Activated CD4-positive, alpha-beta memory T cell treated with anti-CD3 and anti-CD28 coated beads, Interleukin-2, amount 10 ng/mL, durations not matched to agents 7 days and 5 days (primary cell): ENCODE results near the gene PDE7B. TPM values are rescaled to one million over a fixed set of nuclear protein-coding genes. Genes with fewer than 3 reads are reported as not detected.

Experiments used
- CTCF ChIA-PET: fragments of 350-600 bp; sonication (Branson Sonifier 250); formaldehyde crosslinking; loops from one replicate; lab custom pipeline; 2021; ENCODE audit warnings: antibody characterized with exemption, inconsistent platforms; lab: Charles Lee
- POLR2A ChIA-PET: fragments of 350-600 bp; sonication (Branson Sonifier 250); formaldehyde crosslinking; loops from one replicate; lab custom pipeline; 2021; ENCODE audit warnings: antibody characterized with exemption; lab: Charles Lee
- DNase-seq: peaks from one replicate; pipeline ENCODE4 v3.0.0-alpha.2; 2020
- H3K27ac Mint-ChIP-seq: one replicate; pipeline ENCODE4 v1.8.0; 2021; ENCODE audit warnings: mild to moderate bottlenecking, mixed read lengths
- H3K27me3 Mint-ChIP-seq: one replicate; pipeline ENCODE4 v1.8.0; 2021; ENCODE audit warnings: mixed read lengths
- H3K36me3 Mint-ChIP-seq: one replicate; pipeline ENCODE4 v1.8.0; 2021; ENCODE audit warnings: low read depth, mixed read lengths
- H3K4me1 Mint-ChIP-seq: one replicate; pipeline ENCODE4 v1.8.0; 2021; ENCODE audit warnings: mixed read lengths
- H3K4me3 Mint-ChIP-seq: one replicate; pipeline ENCODE4 v1.8.0; 2021; ENCODE audit warnings: mild to moderate bottlenecking, mixed read lengths
- H3K9me3 Mint-ChIP-seq: one replicate; pipeline ENCODE4 v1.8.0; 2021; ENCODE audit warnings: mixed read lengths
- total RNA-seq, 2 experiments: library from RNA; stranded (reverse); gene quantifications; one replicate each; pipeline ENCODE4 v1.2.3, GENCODE V29; 2021

Gene PDE7B
- total RNA-seq, 2 experiments from 2014 or later = 0.68 to 0.95 TPM

- H3K27ac Mint-ChIP-seq = no peak overlapping the region
- no peaks in the 10 kb centered on the region for H3K36me3 Mint-ChIP-seq
- no peaks in the 10 kb centered on the region for H3K27me3 Mint-ChIP-seq
- no peaks in the 10 kb centered on the region for H3K4me1 Mint-ChIP-seq
- POLR2A ChIA-PET = no interaction called here
- H3K4me3 Mint-ChIP-seq = no peak overlapping the region
- no peaks in the 10 kb centered on the region for H3K9me3 Mint-ChIP-seq
- DNase-seq = no peak
- CTCF ChIA-PET = no interaction called here
These were observed 81.2 kb downstream of the PDE7B start for GRCh38 chr6:135932651-135933050.

- Mint-ChIP-seq H3K4me3 (no peak overlapping the region), H3K27me3 (no peaks in the 10 kb centered on the region), H3K36me3 (no peaks in the 10 kb centered on the region), H3K27ac (no peak overlapping the region), H3K9me3 (no peaks in the 10 kb centered on the region), H3K4me1 (no peaks in the 10 kb centered on the region)
- POLR2A ChIA-PET = no interaction called here
- CTCF ChIA-PET = interaction anchor here (1.2 kb wide), 1 partner anchor 26 kb away, joined by 5 read pairs; no protein-coding TSS in a partner anchor
- DNase-seq = no peak
These were observed 84.6 kb downstream of the PDE7B start for GRCh38 chr6:135935941-135936601.

GRCh38 chr6:135936606-135937005, 85.1 kb downstream of the PDE7B start:
- CTCF ChIA-PET = interaction anchor here (1.2 kb wide), 1 partner anchor 27 kb away, joined by 5 read pairs; no protein-coding TSS in a partner anchor
- Mint-ChIP-seq H3K9me3 (no peaks in the 10 kb centered on the region), H3K36me3 (no peaks in the 10 kb centered on the region), H3K27ac (no peak overlapping the region), H3K4me1 (no peaks in the 10 kb centered on the region), H3K4me3 (no peak overlapping the region), H3K27me3 (no peaks in the 10 kb centered on the region)
- POLR2A ChIA-PET = no interaction called here
- no peak for DNase-seq

- H3K27me3 Mint-ChIP-seq = no peaks in the 10 kb centered on the region
- H3K36me3 Mint-ChIP-seq = no peaks in the 10 kb centered on the region
- DNase-seq = no peak
- H3K4me3 Mint-ChIP-seq = no peak overlapping the region
- H3K9me3 Mint-ChIP-seq = no peaks in the 10 kb centered on the region
- no peaks in the 10 kb centered on the region for H3K4me1 Mint-ChIP-seq
- no peak overlapping the region for H3K27ac Mint-ChIP-seq
- CTCF ChIA-PET = no interaction called here
- POLR2A ChIA-PET = no interaction called here
These were observed 85.6 kb downstream of the PDE7B start for GRCh38 chr6:135937106-135937505.

- CTCF ChIA-PET = interaction anchor here (1.1 to 1.9 kb wide), 3 partner anchors 9 to 397 kb away, joined by 3 to 8 read pairs (median 4); no protein-coding TSS in a partner anchor
- H3K4me1 Mint-ChIP-seq = no peaks in the 10 kb centered on the region
- no peaks in the 10 kb centered on the region for H3K9me3 Mint-ChIP-seq
- no peak overlapping the region for H3K27ac Mint-ChIP-seq
- no peak overlapping the region for H3K4me3 Mint-ChIP-seq
- POLR2A ChIA-PET = no interaction called here
- no peaks in the 10 kb centered on the region for H3K36me3 Mint-ChIP-seq
- DNase-seq = no peak
- H3K27me3 Mint-ChIP-seq = no peaks in the 10 kb centered on the region
These were observed 87.2 kb downstream of the PDE7B start for GRCh38 chr6:135938576-135939207.

GRCh38 chr6:135939208-135939591, 87.7 kb downstream of the PDE7B start:
- no peak for DNase-seq
- Mint-ChIP-seq H3K4me1 (no peaks in the 10 kb centered on the region), H3K27me3 (no peaks in the 10 kb centered on the region), H3K27ac (no peak overlapping the region), H3K9me3 (no peaks in the 10 kb centered on the region), H3K36me3 (no peaks in the 10 kb centered on the region), H3K4me3 (no peak overlapping the region)
- POLR2A ChIA-PET = no interaction called here
- CTCF ChIA-PET = interaction anchor here (0.9 to 1.9 kb wide), 4 partner anchors 10 to 403 kb away, joined by 3 to 8 read pairs (median 4); no protein-coding TSS in a partner anchor

- Mint-ChIP-seq H3K4me1 (no peaks in the 10 kb centered on the region), H3K9me3 (no peaks in the 10 kb centered on the region), H3K36me3 (no peaks in the 10 kb centered on the region), H3K4me3 (no peak overlapping the region), H3K27me3 (peaks cover 3% of the 10 kb centered on the region), H3K27ac (no peak overlapping the region)
- DNase-seq = no peak
- POLR2A ChIA-PET = no interaction called here
- CTCF ChIA-PET = no interaction called here
These were observed 89.2 kb downstream of the PDE7B start for GRCh38 chr6:135940616-135941167.

GRCh38 chr6:135941275-135942025, 89.9 kb downstream of the PDE7B start:
- Mint-ChIP-seq H3K4me3 (no peak overlapping the region), H3K9me3 (no peaks in the 10 kb centered on the region), H3K27me3 (peaks cover 3% of the 10 kb centered on the region)

GRCh38 chr6:135944120-135944519, 92.6 kb downstream of the PDE7B start:
- H3K9me3 Mint-ChIP-seq = no peaks in the 10 kb centered on the region
- CTCF ChIA-PET = no interaction called here

More at GRCh38 chr6:135941275-135942025, 89.9 kb downstream of the PDE7B start:
- no peak for DNase-seq
- Mint-ChIP-seq H3K4me1 (no peaks in the 10 kb centered on the region), H3K27ac (no peak overlapping the region), H3K36me3 (no peaks in the 10 kb centered on the region)
- ChIA-PET CTCF (no interaction called here), POLR2A (no interaction called here)

GRCh38 chr6:135946674-135947073, 95.2 kb downstream of the PDE7B start:
- H3K27ac Mint-ChIP-seq = no peak overlapping the region
- peaks cover 14% of the 10 kb centered on the region for H3K27me3 Mint-ChIP-seq
- ChIA-PET POLR2A (no interaction called here), CTCF (no interaction called here)
- H3K9me3 Mint-ChIP-seq = no peaks in the 10 kb centered on the region
- DNase-seq = no peak
- no peak overlapping the region for H3K4me3 Mint-ChIP-seq
- H3K36me3 Mint-ChIP-seq = no peaks in the 10 kb centered on the region
- no peaks in the 10 kb centered on the region for H3K4me1 Mint-ChIP-seq

More at GRCh38 chr6:135944120-135944519, 92.6 kb downstream of the PDE7B start:
- H3K4me1 Mint-ChIP-seq = no peaks in the 10 kb centered on the region
- DNase-seq = no peak
- H3K27me3 Mint-ChIP-seq = peaks cover 7% of the 10 kb centered on the region
- no peaks in the 10 kb centered on the region for H3K36me3 Mint-ChIP-seq
- H3K27ac Mint-ChIP-seq = no peak overlapping the region
- H3K4me3 Mint-ChIP-seq = no peak overlapping the region
- POLR2A ChIA-PET = no interaction called here

GRCh38 chr6:135950669-135951068, 99.2 kb downstream of the PDE7B start:
- POLR2A ChIA-PET = no interaction called here
- Mint-ChIP-seq H3K36me3 (no peaks in the 10 kb centered on the region), H3K27me3 (peaks cover 14% of the 10 kb centered on the region), H3K9me3 (no peaks in the 10 kb centered on the region), H3K4me1 (no peaks in the 10 kb centered on the region), H3K27ac (no peak overlapping the region), H3K4me3 (no peak overlapping the region)
- CTCF ChIA-PET = no interaction called here
- no peak for DNase-seq

GRCh38 chr6:135951169-135951568, 99.7 kb downstream of the PDE7B start:
- H3K36me3 Mint-ChIP-seq = no peaks in the 10 kb centered on the region
- H3K4me1 Mint-ChIP-seq = no peaks in the 10 kb centered on the region
- H3K9me3 Mint-ChIP-seq = no peaks in the 10 kb centered on the region
- H3K27ac Mint-ChIP-seq = no peak overlapping the region
- H3K27me3 Mint-ChIP-seq = peaks cover 14% of the 10 kb centered on the region
- no peak overlapping the region for H3K4me3 Mint-ChIP-seq
- no peak for DNase-seq
- ChIA-PET CTCF (no interaction called here), POLR2A (no interaction called here)

- H3K4me1 Mint-ChIP-seq = no peaks in the 10 kb centered on the region
- no peak for DNase-seq
- H3K27me3 Mint-ChIP-seq = peaks cover 11% of the 10 kb centered on the region
- no peak overlapping the region for H3K4me3 Mint-ChIP-seq
- no peaks in the 10 kb centered on the region for H3K9me3 Mint-ChIP-seq
- H3K27ac Mint-ChIP-seq = no peak overlapping the region
- H3K36me3 Mint-ChIP-seq = no peaks in the 10 kb centered on the region
- POLR2A ChIA-PET = no interaction called here
- CTCF ChIA-PET = no interaction called here
These were observed 102.3 kb downstream of the PDE7B start for GRCh38 chr6:135953818-135954217.
